Left lung (tissue), 10 donors: ENCODE measurements around the gene GNA15. TPM values are rescaled to one million over a fixed set of nuclear protein-coding genes. Genes with fewer than 3 reads are reported as not detected.

Experiments
- ATAC-seq: fragments of 200-7000 bp; cut with Tn5 transposase; one replicate; pipeline ENCODE4 v1.9.1; 2020; ENCODE audit warnings: moderate library complexity
- DNase-seq, 4 donors: peaks; one replicate each; pipeline ENCODE4 v3.0.0-alpha.2; 2013 to 2020
- H3K27ac ChIP-seq, 2 donors: fragments of 200-600 bp; sonication (generic) in 1 of 2; one replicate each; pipeline versions ENCODE4 v1.5.0 to v1.8.0; 2020 to 2021
- H3K27me3 ChIP-seq, 2 donors: fragments of 200-600 bp; sonication (generic) in 1 of 2; one replicate each; pipeline versions ENCODE4 v1.5.0 to v1.8.0; 2020 to 2021
- H3K36me3 ChIP-seq, 2 donors: fragments of 200-600 bp; sonication (generic) in 1 of 2; one replicate each; pipeline versions ENCODE4 v1.5.0 to v1.8.0; 2020 to 2021
- H3K4me1 ChIP-seq, 2 donors: fragments of 200-600 bp; one replicate each; pipeline ENCODE4 v1.8.0; 2021
- H3K4me3 ChIP-seq, 2 donors: fragments of 200-600 bp; sonication (generic) in 1 of 2; one replicate each; pipeline versions ENCODE4 v1.5.0 to v1.8.0; 2020 to 2021; ENCODE audit warnings: mild to moderate bottlenecking in 1 of 2
- H3K9me3 ChIP-seq, 2 donors: fragments of 200-600 bp; sonication (generic) in 1 of 2; one replicate each; pipeline versions ENCODE4 v1.5.0 to v1.8.0; 2020 to 2021
- CTCF ChIP-seq, 2 donors: fragments of 200-600 bp; sonication (generic) in 1 of 2; IDR thresholded peaks; one replicate each; pipeline versions ENCODE4 v1.5.0 to v1.8.0; 2021; ENCODE audit warnings: antibody characterized with exemption in 2 of 2
- intact Hi-C, 2 donors: fragments of 100-400 bp; cut with DNase I; formaldehyde crosslinking; loops; one replicate each; pipeline versions ENCODE4 v1.11.2 to v1.14.2; 2022
- polyA plus RNA-seq, 6 donors: library from polyadenylated mRNA; unstranded; fragments of 120-200 nt; gene quantifications; one replicate each; pipeline ENCODE4 v1.2.1, GENCODE V29; 2013; ENCODE audit not compliant: insufficient read length in 6 of 6
- total RNA-seq, 2 donors: library from RNA; stranded (reverse); fragmentation: NEBNext Ultra II Directional; extraction: Animal tissue kit (Norgen Biotek cat#: 25700); gene quantifications; one replicate each; pipeline ENCODE4 v1.2.1, GENCODE V29; 2021
- donor health status: DM: no; HTN: yes; CAD: no.
- donor health status: DM: no; HTN: no; CAD: no.

Gene GNA15
- total and polyA plus RNA-seq, 8 donors: 1.8 to 35.9 (median 2.8) TPM

GRCh38 chr19:3185461-3186159 lies 49.8 kb downstream of the GNA15 start, which contains the start of gene NCLN:
TSS of gene NCLN (plus strand) at chr19:3185930. CDS start at chr19:3186031, 101 bp downstream.
- DNase-seq: peak; percentile 96 to 99 (median 97)
- Histone ChIP-seq H3K4me1 (peaks cover 13 to 87% of the 10 kb centered on the region in 2 donors), H3K9me3 (no peaks in the 10 kb centered on the region), H3K36me3 (peaks cover 0 to 18% of the 10 kb centered on the region in 2 donors), H3K27ac (peak within 1 kb of the TSS; percentile 76 to 87), H3K27me3 (no peaks in the 10 kb centered on the region), H3K4me3 (peak within 1 kb of the TSS; percentile 72 to 99)
- TF ChIP-seq CTCF (IDR thresholded peaks at IDR 0.05): no peak
- intact Hi-C loops: no loop called here
- peak; percentile 96 for ATAC-seq

GRCh38 chr19:3186160-3186688 lies 50.4 kb downstream of the GNA15 start:
- peak overlapping the region; percentile 76 to 87 for H3K27ac ChIP-seq
- TF ChIP-seq CTCF (IDR thresholded peaks at IDR 0.05): no peak
- intact Hi-C loops: no loop called here
- H3K4me3 ChIP-seq: peak overlapping the region; percentile 72 to 99
- H3K36me3 ChIP-seq: peaks cover 0 to 18% of the 10 kb centered on the region in 2 donors
- DNase-seq (peak in 1 of 4 donors; percentile 86), ATAC-seq (peak; percentile 15)
- H3K27me3 ChIP-seq: no peaks in the 10 kb centered on the region
- H3K9me3 ChIP-seq: no peaks in the 10 kb centered on the region
- H3K4me1 ChIP-seq: peaks cover 13 to 81% of the 10 kb centered on the region in 2 donors

- no peak for TF ChIP-seq CTCF (IDR thresholded peaks at IDR 0.05)
- peaks cover 0 to 18% of the 10 kb centered on the region in 2 donors for H3K36me3 ChIP-seq
- H3K27ac ChIP-seq: peak overlapping the region in 1 of 2 donors; percentile 87
- no peak for ATAC-seq
- peak overlapping the region; percentile 72 to 99 for H3K4me3 ChIP-seq
- intact Hi-C loops: no loop called here
- peak in 1 of 4 donors; percentile 59 for DNase-seq
- H3K4me1 ChIP-seq: peaks cover 13 to 72% of the 10 kb centered on the region in 2 donors
- no peaks in the 10 kb centered on the region for H3K9me3 ChIP-seq
- H3K27me3 ChIP-seq: no peaks in the 10 kb centered on the region
These were observed 51.2 kb downstream of the GNA15 start for GRCh38 chr19:3186891-3187661.

- Histone ChIP-seq H3K36me3 (peaks cover 0 to 26% of the 10 kb centered on the region in 2 donors), H3K27ac (peak overlapping the region in 1 of 2 donors; percentile 87), H3K9me3 (no peaks in the 10 kb centered on the region), H3K4me3 (peak overlapping the region in 1 of 2 donors; percentile 99), H3K4me1 (peaks cover 13 to 64% of the 10 kb centered on the region in 2 donors), H3K27me3 (no peaks in the 10 kb centered on the region)
- intact Hi-C loops: no loop called here
- TF ChIP-seq CTCF (IDR thresholded peaks at IDR 0.05): no peak
- DNase-seq (peak in 1 of 4 donors; percentile 75), ATAC-seq (no peak)
These were observed 52.1 kb downstream of the GNA15 start for GRCh38 chr19:3187662-3188511.
